Right atrium auricular region (tissue), 2 donors: ENCODE results near the gene OAT. TPM values are rescaled to one million over a fixed set of nuclear protein-coding genes. Genes with fewer than 3 reads are reported as not detected.

Experiments
- DNase-seq: peaks from one replicate; pipeline ENCODE4 v3.0.0-alpha.2; 2019; ENCODE audit warnings: low spot score
- H3K27ac ChIP-seq, 2 donors: fragments of 200-600 bp; sonication (generic); 1 replicate in 1 of 2; 2 replicates in 1 of 2; pipeline ENCODE4 v1.5.1; 2016 to 2019
- H3K27me3 ChIP-seq, 2 donors: fragments of 200-600 bp; sonication (generic); one replicate each; pipeline versions ENCODE4 v1.5.1 to v1.6.0; 2017 to 2019
- H3K36me3 ChIP-seq: fragments of 200-600 bp; sonication (generic); one replicate; pipeline ENCODE4 v1.5.1; 2016
- H3K4me1 ChIP-seq, 2 donors: fragments of 200-600 bp; sonication (generic); one replicate each; pipeline versions ENCODE4 v1.5.1 to v1.6.0; 2017 to 2019
- H3K4me3 ChIP-seq, 2 donors: fragments of 200-600 bp; sonication (generic); 1 replicate in 1 of 2; 2 replicates in 1 of 2; pipeline ENCODE4 v1.5.1; 2017 to 2019; ENCODE audit warnings: mild to moderate bottlenecking in 1 of 2, moderate library complexity in 1 of 2
- H3K9me3 ChIP-seq, 2 donors: fragments of 200-600 bp; sonication (generic); one replicate each; pipeline ENCODE4 v1.5.1; 2019
- total RNA-seq, 2 donors: library from RNA; depleted of rRNA; stranded (reverse); fragments of >200 nt; gene quantifications; one replicate each; pipeline ENCODE4 v1.1.0, GENCODE V29; 2016
- TF ChIP-seq, protein P1 (sequence below), 2 donors: fragments of 200-600 bp; sonication (generic); IDR thresholded peaks; one replicate each; pipeline ENCODE4 v1.5.1; 2019; ENCODE audit warnings: antibody characterized with exemption in 2 of 2

Gene OAT
- total RNA-seq, 2 donors from 2014 or later: 42.1 to 49.8 TPM

DNA sequence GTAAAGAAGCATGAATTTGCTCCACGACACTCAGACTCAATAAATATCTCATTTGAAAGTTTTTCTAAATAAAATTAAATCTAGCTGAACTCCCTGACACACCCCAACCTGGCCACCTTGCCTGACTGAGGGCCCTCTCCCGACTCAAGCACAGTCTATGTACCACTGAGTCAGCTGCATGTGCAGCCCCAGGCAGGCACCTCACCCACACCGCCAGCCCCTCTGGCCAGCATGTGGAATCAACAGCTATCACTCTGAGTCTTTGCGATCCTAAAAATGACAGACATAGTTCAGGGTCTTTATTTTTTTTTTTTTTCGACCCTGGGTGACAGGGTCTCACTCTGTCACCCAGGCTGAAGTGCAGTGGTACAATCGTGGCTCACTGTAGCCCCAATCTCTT lies 35.2 kb downstream of the OAT start:
- Histone ChIP-seq H3K27me3 (no peaks in the 10 kb centered on the region), H3K4me3 (no peak overlapping the region), H3K36me3 (no peaks in the 10 kb centered on the region), H3K27ac (no peak overlapping the region), H3K4me1 (peaks cover 0 to 1% of the 10 kb centered on the region in 2 donors), H3K9me3 (no peaks in the 10 kb centered on the region)
- no peak for DNase-seq
- TF ChIP-seq, protein P1, sequence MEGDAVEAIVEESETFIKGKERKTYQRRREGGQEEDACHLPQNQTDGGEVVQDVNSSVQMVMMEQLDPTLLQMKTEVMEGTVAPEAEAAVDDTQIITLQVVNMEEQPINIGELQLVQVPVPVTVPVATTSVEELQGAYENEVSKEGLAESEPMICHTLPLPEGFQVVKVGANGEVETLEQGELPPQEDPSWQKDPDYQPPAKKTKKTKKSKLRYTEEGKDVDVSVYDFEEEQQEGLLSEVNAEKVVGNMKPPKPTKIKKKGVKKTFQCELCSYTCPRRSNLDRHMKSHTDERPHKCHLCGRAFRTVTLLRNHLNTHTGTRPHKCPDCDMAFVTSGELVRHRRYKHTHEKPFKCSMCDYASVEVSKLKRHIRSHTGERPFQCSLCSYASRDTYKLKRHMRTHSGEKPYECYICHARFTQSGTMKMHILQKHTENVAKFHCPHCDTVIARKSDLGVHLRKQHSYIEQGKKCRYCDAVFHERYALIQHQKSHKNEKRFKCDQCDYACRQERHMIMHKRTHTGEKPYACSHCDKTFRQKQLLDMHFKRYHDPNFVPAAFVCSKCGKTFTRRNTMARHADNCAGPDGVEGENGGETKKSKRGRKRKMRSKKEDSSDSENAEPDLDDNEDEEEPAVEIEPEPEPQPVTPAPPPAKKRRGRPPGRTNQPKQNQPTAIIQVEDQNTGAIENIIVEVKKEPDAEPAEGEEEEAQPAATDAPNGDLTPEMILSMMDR (IDR thresholded peaks at IDR 0.05): no peak

DNA sequence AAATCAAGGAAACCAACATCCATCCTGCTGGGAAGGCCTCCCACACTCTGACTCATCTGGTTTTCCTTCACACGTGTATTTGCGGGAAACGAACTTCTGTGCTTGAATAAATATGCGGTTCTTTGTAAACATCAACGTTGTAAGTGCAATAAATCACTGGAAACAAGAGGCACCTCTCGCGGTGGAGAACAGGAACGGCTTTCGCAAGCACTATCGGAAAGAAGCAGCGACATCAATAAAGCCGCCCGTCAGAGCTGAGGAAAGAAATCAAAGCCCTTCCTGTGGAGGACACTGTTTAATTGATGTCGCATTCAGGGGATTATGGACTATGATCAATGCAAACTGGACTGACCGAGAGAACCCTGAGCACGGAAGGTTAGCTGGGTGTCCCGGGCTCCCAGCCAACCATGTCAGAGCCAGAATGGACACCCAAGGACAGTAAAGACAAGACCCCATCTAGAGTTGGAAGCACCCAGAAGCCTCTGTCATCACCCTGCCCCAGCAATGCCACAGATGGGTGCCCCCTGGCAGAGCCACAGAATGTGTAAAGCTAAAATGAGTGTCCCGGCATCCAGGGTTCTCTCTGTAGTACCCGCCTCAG lies 37.6 kb downstream of the OAT start:
- Histone ChIP-seq H3K9me3 (no peaks in the 10 kb centered on the region), H3K27ac (no peak overlapping the region), H3K36me3 (no peaks in the 10 kb centered on the region), H3K4me1 (no peaks in the 10 kb centered on the region), H3K4me3 (no peak overlapping the region), H3K27me3 (no peaks in the 10 kb centered on the region)
- TF ChIP-seq, protein P1 (IDR thresholded peaks at IDR 0.05): no peak
- no peak for DNase-seq

DNA sequence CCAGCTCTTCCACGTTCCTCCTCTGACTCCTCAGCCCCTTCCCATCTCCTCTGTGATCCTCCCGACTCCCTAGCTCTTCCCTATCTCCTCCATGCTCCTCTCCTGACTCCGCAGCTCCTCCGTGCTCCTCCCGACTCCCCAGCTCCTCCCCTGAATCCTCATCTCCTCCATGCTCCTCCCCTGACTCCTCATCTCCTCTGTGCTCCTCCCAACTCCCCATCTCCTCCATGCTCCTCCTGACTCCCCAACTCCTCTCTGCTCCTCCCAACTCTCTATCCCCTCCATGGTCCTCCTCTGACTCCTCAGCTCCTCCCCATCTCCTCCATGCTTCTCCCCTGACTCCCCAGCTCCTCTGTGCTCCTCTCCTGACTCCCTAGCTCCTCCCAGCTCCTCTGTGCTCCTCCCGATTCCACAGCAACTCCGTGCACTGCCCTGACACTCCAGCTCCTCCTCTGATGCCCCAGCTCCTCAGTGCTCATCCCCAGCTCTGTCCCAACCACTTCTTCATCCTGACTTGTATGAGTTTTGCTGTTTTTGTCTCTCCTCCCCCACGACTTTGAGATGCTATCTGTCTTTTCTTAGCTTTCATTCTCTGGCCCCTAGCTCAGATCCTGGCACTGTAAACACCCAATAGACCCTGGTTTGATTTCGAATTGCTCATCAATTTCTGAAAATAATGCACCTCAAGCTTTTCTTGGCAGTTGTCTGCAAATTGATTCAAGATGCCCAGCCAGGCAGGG lies 38.3 kb downstream of the OAT start:
- Histone ChIP-seq H3K27ac (no peak overlapping the region), H3K4me3 (no peak overlapping the region), H3K9me3 (no peaks in the 10 kb centered on the region), H3K4me1 (no peaks in the 10 kb centered on the region), H3K36me3 (no peaks in the 10 kb centered on the region), H3K27me3 (no peaks in the 10 kb centered on the region)
- TF ChIP-seq, protein P1 (IDR thresholded peaks at IDR 0.05): no peak
- DNase-seq: no peak

DNA sequence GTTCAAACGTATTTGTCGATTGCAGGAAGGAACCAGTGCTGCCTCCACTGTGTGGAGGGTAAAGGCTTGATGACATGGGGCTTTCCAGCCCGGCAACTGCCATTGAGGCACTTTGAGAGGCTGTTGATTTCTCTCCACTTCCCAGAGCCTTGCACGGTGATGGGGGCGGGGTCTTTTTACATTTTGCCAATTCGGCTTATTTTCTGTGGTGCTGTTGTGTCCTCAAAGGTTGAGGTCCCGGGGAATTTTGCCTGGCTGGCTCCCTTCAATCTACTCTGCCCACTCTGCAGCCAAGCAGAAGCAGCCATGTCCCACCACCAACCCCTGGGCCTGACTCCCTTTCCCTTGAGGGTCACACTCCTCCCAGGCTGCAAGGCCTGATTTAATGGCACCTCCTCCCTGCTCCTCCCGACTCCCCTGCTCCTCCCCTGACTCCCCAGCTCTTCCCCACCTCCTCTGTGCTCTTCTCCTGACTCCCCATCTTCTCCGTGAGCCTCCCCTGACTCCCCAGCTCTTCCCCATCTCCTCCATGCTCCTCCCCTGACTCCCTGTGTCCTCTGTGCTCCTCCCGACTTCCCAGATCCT lies 39.0 kb downstream of the OAT start:
- no peak overlapping the region for H3K4me3 ChIP-seq
- TF ChIP-seq, protein P1 (IDR thresholded peaks at IDR 0.05): no peak
- no peaks in the 10 kb centered on the region for H3K36me3 ChIP-seq
- no peaks in the 10 kb centered on the region for H3K27me3 ChIP-seq
- no peaks in the 10 kb centered on the region for H3K4me1 ChIP-seq
- H3K27ac ChIP-seq: no peak overlapping the region
- DNase-seq: no peak
- no peaks in the 10 kb centered on the region for H3K9me3 ChIP-seq

DNA sequence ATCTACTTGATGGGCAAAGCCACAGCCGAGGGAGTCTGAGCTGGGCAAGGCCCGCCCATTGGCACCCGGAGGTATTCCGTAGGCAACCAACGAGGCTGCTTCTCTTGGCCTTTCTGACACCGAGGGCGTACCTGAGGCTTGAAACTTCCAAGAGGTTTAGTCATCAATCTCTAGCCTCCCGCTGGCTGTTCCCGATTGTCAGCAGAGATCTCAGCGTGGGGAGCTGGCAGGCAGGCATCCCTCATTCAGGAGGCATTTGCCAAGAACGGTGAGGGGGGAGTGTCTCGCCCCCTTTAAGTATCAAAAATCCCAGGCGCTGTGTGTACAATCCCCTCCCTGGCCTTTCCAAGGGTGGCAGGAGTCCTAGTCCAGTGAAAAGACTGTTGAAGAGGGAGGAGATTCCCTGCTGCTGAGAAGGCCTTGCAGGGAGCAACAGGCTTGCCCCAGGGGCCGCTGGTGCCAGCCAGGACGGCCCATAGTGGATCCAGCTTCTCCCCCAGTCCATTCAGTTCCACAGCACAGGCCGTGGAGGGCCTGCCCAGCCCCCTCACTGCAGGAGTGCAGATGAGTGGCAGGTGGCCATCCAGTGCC lies 39.7 kb downstream of the OAT start:
- TF ChIP-seq, protein P1 (IDR thresholded peaks at IDR 0.05): no peak
- H3K36me3 ChIP-seq: no peaks in the 10 kb centered on the region
- H3K27ac ChIP-seq: no peak overlapping the region
- H3K27me3 ChIP-seq: no peaks in the 10 kb centered on the region
- no peak overlapping the region for H3K4me3 ChIP-seq
- DNase-seq: no peak
- H3K9me3 ChIP-seq: no peaks in the 10 kb centered on the region
- H3K4me1 ChIP-seq: no peaks in the 10 kb centered on the region
